K562 treated with DMSO at 1 percent for 12 hours (cell line): ENCODE data around the gene CPD. TPM values are rescaled to one million over a fixed set of nuclear protein-coding genes. Genes with fewer than 3 reads are reported as not detected.

Experiments
- total RNA-seq: library from RNA; unstranded; fragments of 300-600 nt; gene quantifications from 2 replicates; pipeline ENCODE4 v1.2.3, GENCODE V29; 2022; ENCODE audit not compliant: insufficient read depth

Gene CPD
- total RNA-seq, result 6.2 and 35.6 TPM in 2 replicates

DNA sequence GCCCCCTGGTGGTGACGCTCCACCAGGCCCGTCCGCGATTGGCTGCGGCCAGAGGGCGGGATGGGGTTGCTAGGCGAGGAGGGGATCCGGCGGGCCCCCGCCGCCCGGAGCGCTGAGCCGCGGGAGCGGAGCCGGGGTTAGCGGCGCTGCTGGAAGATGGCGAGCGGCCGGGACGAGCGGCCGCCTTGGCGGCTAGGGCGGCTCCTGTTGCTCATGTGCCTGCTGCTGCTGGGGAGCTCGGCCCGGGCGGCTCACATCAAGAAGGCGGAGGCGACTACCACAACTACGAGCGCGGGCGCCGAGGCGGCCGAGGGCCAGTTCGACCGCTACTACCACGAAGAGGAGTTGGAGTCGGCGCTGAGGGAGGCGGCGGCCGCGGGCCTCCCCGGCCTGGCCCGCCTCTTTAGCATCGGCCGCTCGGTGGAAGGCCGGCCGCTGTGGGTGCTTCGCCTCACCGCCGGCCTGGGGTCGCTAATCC, at the start of gene CPD:
TSS of gene CPD (plus strand) at position 103 of the 478 bp plus-strand sequence. CDS start at position 157, 54 bp downstream.

GRCh38 chr17:30333503-30334360, 45.0 kb upstream of the CPD start, which contains the start of gene TMIGD1:
Gene TMIGD1 (minus strand): TSS chr17:30334057. CDS start chr17:30332133, 1,924 bp downstream.

DNA sequence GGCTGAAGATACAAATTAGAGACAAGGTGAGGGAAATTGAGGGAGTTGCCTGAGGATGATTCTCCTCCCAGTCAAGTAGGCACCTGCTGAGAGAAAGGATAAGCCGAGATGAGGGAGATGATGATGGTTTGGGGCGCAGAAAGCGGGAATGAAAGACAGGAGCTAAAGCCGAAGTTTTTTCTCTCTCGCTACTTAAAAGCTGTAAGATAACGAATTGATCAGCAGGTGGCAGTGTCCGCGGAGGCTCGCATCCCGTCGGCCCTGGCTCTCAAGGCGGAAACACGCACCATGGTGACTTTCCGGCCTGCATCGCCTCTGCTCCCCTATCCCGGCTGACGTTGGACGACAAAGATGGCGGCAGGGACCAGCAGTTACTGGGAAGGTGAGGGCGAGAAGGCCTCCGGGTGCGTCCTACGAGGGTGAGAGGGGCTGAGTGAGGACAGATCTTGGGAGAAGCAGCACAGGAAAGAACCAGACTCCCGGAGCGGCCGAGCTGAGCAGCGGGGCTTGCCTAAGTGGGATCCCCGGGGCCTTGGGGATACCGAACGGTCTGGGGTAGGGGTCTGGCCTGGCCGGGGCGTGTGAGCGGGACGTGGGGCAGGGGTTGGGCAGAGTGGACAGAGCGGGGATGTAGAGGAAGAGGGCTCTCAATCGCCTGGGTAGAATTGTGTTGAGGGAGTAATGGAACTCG, 98.5 kb downstream of the CPD start, which contains the start of gene GOSR1:
TSS of gene GOSR1 (plus strand) at position 326 of the 691 bp plus-strand sequence. CDS start at position 352, 26 bp downstream.

Other genes starting within 250 kb of the CPD start
- gene SLC6A4, start 143.2 kb upstream of the CPD start, total RNA-seq, result 0.77 TPM in 1 of 2 replicates, not detected in the other
- 40.9 and 68.1 TPM in 2 replicates for gene BLMH, start 87.0 kb upstream of the CPD start, total RNA-seq
- gene TMIGD1, start 44.9 kb upstream of the CPD start, total RNA-seq, result not detected in 2 replicates
- gene GOSR1, start 98.5 kb downstream of the CPD start, total RNA-seq, result 5.4 and 23.5 TPM in 2 replicates